ENCODE measurements around the gene APOBR. TPM values are rescaled to one million over a fixed set of nuclear protein-coding genes. Genes with fewer than 3 reads are reported as not detected.

The APOBR gene
- total and polyA plus RNA-seq, 2 of the 13 experiments (the other 11 are each of a cell fraction or from before 2014, with no cell fraction given): 0.03 TPM; not detected in 1

DNA sequence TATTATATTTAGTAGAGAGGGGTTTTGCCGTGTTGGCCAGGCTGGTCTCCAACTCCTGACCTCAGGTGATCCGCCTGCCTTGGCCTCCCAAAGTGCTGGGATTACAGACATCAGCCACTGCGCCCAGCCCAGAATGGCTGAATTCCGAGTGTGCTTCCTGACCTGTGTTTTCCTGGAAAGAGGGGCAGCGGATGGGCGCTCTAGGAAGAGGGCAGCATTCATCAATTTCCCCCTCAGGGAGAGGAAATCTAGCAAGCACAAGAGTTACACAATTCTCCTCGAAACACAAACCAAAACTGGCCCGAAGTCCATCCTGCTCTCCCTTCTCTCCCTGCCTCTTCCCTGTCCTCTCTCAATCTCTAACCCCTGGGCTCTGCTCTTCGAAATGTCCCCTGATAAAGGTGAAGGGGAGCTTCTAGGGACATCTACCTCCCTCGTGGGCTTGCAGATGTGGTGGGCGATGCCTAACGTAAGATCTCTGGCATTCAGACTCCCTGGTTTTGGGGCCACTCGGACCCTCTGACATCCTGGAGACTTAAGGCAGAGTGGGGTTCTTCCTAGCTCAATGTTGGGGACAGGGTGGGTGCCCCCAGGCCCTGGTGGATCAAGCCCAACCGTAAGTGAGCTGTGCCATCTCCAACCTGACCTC lies 11.2 kb downstream of the APOBR start (continued):
- 0 out of 2 replicates have a peak, but pooled peaks have one; percentile 70 for TF ChIP-seq ZNF543 (CRISPR knock-in tag; IDR thresholded peaks at IDR 0.05)
- no peak for TF ChIP-seq PRMT3 (CRISPR knock-in tag; IDR thresholded peaks at IDR 0.05; ENCODE audit: borderline replicate concordance, low read depth)
- 0 out of 2 replicates have a peak, but pooled peaks have one; percentile 31 for TF ChIP-seq ONECUT2 (CRISPR knock-in tag; IDR thresholded peaks at IDR 0.05)
- TF ChIP-seq TBL1XR1 (IDR thresholded peaks at IDR 0.05; ENCODE audit: borderline replicate concordance, low read length, partially characterized antibody): peak; percentile 91
- no peak for TF ChIP-seq SRY (CRISPR knock-in tag; IDR thresholded peaks at IDR 0.05)
- no peak for TF ChIP-seq ZNF251 (CRISPR knock-in tag; IDR thresholded peaks at IDR 0.05)
- TF ChIP-seq ZNF292 (CRISPR knock-in tag; IDR thresholded peaks at IDR 0.05; ENCODE audit: borderline replicate concordance, low read depth): peak; percentile 90; the same call in 1 of the 2 replicates
- peak; percentile 67; the same call in 1 of the 2 replicates for TF ChIP-seq FOXJ3 (CRISPR knock-in tag; IDR thresholded peaks at IDR 0.05; ENCODE audit: borderline replicate concordance)
- no peak for TF ChIP-seq ZNF790 (CRISPR knock-in tag; IDR thresholded peaks at IDR 0.05; ENCODE audit: borderline replicate concordance)
- no peak for TF ChIP-seq TSC22D2 (CRISPR knock-in tag; IDR thresholded peaks at IDR 0.05; ENCODE audit: borderline replicate concordance)
- TF ChIP-seq ZBTB7B (CRISPR knock-in tag; IDR thresholded peaks at IDR 0.05): peak; percentile 61; the same call in 1 of the 2 replicates
- TF ChIP-seq AKAP8 (CRISPR knock-in tag; IDR thresholded peaks at IDR 0.05): peak; percentile 63; the same call in 1 of the 2 replicates
- TF ChIP-seq HOXA5 (CRISPR knock-in tag; IDR thresholded peaks at IDR 0.05): peak; percentile 87; the same call in 1 of the 2 replicates
- no peak for TF ChIP-seq ZC3H13 (CRISPR knock-in tag; IDR thresholded peaks at IDR 0.05)
- peak; percentile 73 for TF ChIP-seq SALL1 (CRISPR knock-in tag; IDR thresholded peaks at IDR 0.05)
- TF ChIP-seq ZNF446 (CRISPR knock-in tag; IDR thresholded peaks at IDR 0.05): no peak
- 0 out of 2 replicates have a peak, but pooled peaks have one; percentile 45 for TF ChIP-seq SMAD3 (CRISPR knock-in tag; IDR thresholded peaks at IDR 0.05)
- no peak for TF ChIP-seq SMYD3 (CRISPR knock-in tag; IDR thresholded peaks at IDR 0.05)
- TF ChIP-seq PTBP1 (IDR thresholded peaks at IDR 0.05; ENCODE audit: low read depth, low read length, poor library complexity, severe bottlenecking): no peak
- peak; percentile 55 for TF ChIP-seq ZMYM4 (CRISPR knock-in tag; IDR thresholded peaks at IDR 0.05)
- no peak for TF ChIP-seq ZNF546 (CRISPR knock-in tag; conservative IDR thresholded peaks at IDR 0.05)
- TF ChIP-seq, protein P1, sequence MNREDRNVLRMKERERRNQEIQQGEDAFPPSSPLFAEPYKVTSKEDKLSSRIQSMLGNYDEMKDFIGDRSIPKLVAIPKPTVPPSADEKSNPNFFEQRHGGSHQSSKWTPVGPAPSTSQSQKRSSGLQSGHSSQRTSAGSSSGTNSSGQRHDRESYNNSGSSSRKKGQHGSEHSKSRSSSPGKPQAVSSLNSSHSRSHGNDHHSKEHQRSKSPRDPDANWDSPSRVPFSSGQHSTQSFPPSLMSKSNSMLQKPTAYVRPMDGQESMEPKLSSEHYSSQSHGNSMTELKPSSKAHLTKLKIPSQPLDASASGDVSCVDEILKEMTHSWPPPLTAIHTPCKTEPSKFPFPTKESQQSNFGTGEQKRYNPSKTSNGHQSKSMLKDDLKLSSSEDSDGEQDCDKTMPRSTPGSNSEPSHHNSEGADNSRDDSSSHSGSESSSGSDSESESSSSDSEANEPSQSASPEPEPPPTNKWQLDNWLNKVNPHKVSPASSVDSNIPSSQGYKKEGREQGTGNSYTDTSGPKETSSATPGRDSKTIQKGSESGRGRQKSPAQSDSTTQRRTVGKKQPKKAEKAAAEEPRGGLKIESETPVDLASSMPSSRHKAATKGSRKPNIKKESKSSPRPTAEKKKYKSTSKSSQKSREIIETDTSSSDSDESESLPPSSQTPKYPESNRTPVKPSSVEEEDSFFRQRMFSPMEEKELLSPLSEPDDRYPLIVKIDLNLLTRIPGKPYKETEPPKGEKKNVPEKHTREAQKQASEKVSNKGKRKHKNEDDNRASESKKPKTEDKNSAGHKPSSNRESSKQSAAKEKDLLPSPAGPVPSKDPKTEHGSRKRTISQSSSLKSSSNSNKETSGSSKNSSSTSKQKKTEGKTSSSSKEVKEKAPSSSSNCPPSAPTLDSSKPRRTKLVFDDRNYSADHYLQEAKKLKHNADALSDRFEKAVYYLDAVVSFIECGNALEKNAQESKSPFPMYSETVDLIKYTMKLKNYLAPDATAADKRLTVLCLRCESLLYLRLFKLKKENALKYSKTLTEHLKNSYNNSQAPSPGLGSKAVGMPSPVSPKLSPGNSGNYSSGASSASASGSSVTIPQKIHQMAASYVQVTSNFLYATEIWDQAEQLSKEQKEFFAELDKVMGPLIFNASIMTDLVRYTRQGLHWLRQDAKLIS (CRISPR knock-in tag; IDR thresholded peaks at IDR 0.05): no peak
- TF ChIP-seq SP5 (CRISPR knock-in tag; IDR thresholded peaks at IDR 0.05; ENCODE audit: borderline replicate concordance, low read depth): peak; percentile 54; the same call in 1 of the 2 replicates

All from HepG2 (cell line).